ENCODE measurements around the gene RAMAC. TPM values are rescaled to one million over a fixed set of nuclear protein-coding genes. Genes with fewer than 3 reads are reported as not detected.

RAMAC gene
- total and polyA plus RNA-seq, 2 of the 8 experiments (the other 6 are each of a cell fraction or from before 2014, with no cell fraction given): 20.7 to 32.9 TPM

DNA sequence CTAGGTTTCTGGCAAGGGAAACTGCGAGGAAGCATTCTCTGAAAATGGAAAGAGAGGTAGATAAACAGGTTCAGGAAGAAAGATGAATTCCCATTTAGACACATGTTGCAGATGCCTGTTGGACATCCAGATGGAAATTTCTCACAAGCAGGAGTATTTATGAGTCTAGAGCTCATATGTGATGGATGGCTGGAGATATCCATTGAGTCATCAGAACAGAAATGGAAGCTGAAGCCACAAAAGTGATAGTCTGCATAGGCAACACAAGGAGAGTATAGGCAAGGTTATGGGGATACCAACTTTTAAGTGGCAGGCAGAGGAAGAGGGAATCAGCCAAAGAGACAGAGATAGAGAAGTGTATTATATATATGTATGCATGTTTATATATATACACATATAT, 6.3 kb upstream of the RAMAC start:
- H3K56ac ChIP-seq (replicated peaks; ENCODE audit: insufficient read length, low read depth, low read length): no peak overlapping the region
- H3K4ac ChIP-seq (replicated peaks; ENCODE audit: insufficient read length, low read depth, low read length): no peak overlapping the region
- H2AFZ ChIP-seq (ENCODE audit: low read length): no peak overlapping the region
- no peak overlapping the region for H3K27ac ChIP-seq (ENCODE audit: low read depth, low read length)
- no peak for FAIRE-seq
- TF ChIP-seq POU5F1 (IDR thresholded peaks at IDR 0.05; ENCODE audit: low read depth, low read length): no peak
- no peak for TF ChIP-seq PHF8 (conservative IDR thresholded peaks at IDR 0.05; ENCODE audit: low read depth, low read length)
- TF ChIP-seq ZNF274 (IDR thresholded peaks at IDR 0.05; ENCODE audit: borderline replicate concordance, extremely low read depth, low read length): no peak
- TF ChIP-seq SIX5 (IDR thresholded peaks at IDR 0.05; ENCODE audit: low read depth, low read length): no peak
- no peak for TF ChIP-seq HDAC6 (IDR thresholded peaks at IDR 0.05; ENCODE audit: low read depth, low read length)
- no peak for TF ChIP-seq POLR2A (IDR thresholded peaks at IDR 0.05; ENCODE audit: control extremely low read depth in 1 of 2, low read depth in 2 of 2, low read length in 2 of 2)
- TF ChIP-seq SP4 (IDR thresholded peaks at IDR 0.05; ENCODE audit: low read length): no peak
- no peak overlapping the region for H2AK5ac ChIP-seq (ENCODE audit: low read depth, low read length)
- H2BK15ac ChIP-seq (ENCODE audit: low read length): no peak overlapping the region
- H3K27me3 ChIP-seq (replicated peaks in 1 of 4; ENCODE audit: control insufficient read depth in 3 of 4, extremely low read depth in 1 of 4, insufficient read depth in 3 of 4, low read length in 3 of 4): no peaks in the 10 kb centered on the region
- no peak overlapping the region for H2BK20ac ChIP-seq (ENCODE audit: low read length)
- no peaks in the 10 kb centered on the region for H3K36me3 ChIP-seq (ENCODE audit: control insufficient read depth in 2 of 4, insufficient read depth in 4 of 4, low read length in 3 of 4)
- WGBS, 2 experiments (ENCODE audit: extremely low coverage in 1 of 2, insufficient coverage in 1 of 2, insufficient read length in 1 of 2, insufficient replicate concordance in 2 of 2, low coverage in 1 of 2, low lambda C conversion rate in 2 of 2, missing lambda C conversion rate in 1 of 2): 76% methylated on average over 1 of the region's 1 CpG; no CpG with 5 or more reads in 1 of the 2 experiments
- H4K8ac ChIP-seq (ENCODE audit: extremely low read depth, insufficient read depth, low read length): no peak overlapping the region
- H2BK120ac ChIP-seq (replicated peaks; ENCODE audit: low read depth, low read length): no peak overlapping the region
- no peaks in the 10 kb centered on the region for H3K4me1 ChIP-seq (replicated peaks in 1 of 4; ENCODE audit: control insufficient read depth in 3 of 4, insufficient read depth in 4 of 4, low read length in 3 of 4)
- CTCF ChIA-PET (ENCODE audit: partially characterized antibody): interaction anchor here (0.5 to 1.6 kb wide), 3 partner anchors 119 to 131 kb away, joined by 3 read pairs; no protein-coding TSS in a partner anchor
- H3K4me2 ChIP-seq (ENCODE audit: insufficient read depth in 1 of 2, low read depth in 2 of 2, low read length in 2 of 2): no peak overlapping the region
- H4K20me1 ChIP-seq (replicated peaks in 1 of 2; ENCODE audit: control insufficient read depth in 1 of 2, insufficient read depth in 2 of 2, low read length in 2 of 2): no peaks in the 10 kb centered on the region
- H3K9ac ChIP-seq (replicated peaks in 1 of 4; ENCODE audit: extremely low read depth in 1 of 4, low read depth in 3 of 4, low read length in 3 of 4): no peak overlapping the region
- no peak overlapping the region for H4K5ac ChIP-seq (ENCODE audit: insufficient read length, low read depth, low read length)
- H2BK5ac ChIP-seq (ENCODE audit: low read depth, low read length): no peak overlapping the region
- H3K18ac ChIP-seq (ENCODE audit: extremely low read depth, low read length): no peak overlapping the region
- H3K14ac ChIP-seq (ENCODE audit: insufficient read length): no peak overlapping the region
- H4K91ac ChIP-seq (replicated peaks; ENCODE audit: insufficient read length, low read length): no peak overlapping the region
- no peak for DNase-seq (ENCODE audit: low read depth in 1 of 2, low spot score in 2 of 2)
- no peak overlapping the region for H2BK12ac ChIP-seq (ENCODE audit: low read depth, low read length)
- no peak overlapping the region for H3K4me3 ChIP-seq (ENCODE audit: extremely low read depth in 1 of 4, insufficient read depth in 2 of 4, low read depth in 3 of 4, low read length in 4 of 4)
- no peaks in the 10 kb centered on the region for H3K23me2 ChIP-seq (ENCODE audit: low read depth, low read length)
- H3K79me1 ChIP-seq (ENCODE audit: low read depth, low read length): no peaks in the 10 kb centered on the region
- no peaks in the 10 kb centered on the region for H3K79me2 ChIP-seq (ENCODE audit: control insufficient read depth in 1 of 2, insufficient read depth in 2 of 2, low read length in 2 of 2)
- POLR2A ChIA-PET (ENCODE audit: partially characterized antibody): interaction anchor here (1.1 kb wide), 1 partner anchor 32 kb away, joined by 3 read pairs; no protein-coding TSS in a partner anchor
- no peak overlapping the region for H3K23ac ChIP-seq (ENCODE audit: insufficient read length)
- H3K9me3 ChIP-seq (ENCODE audit: insufficient read depth in 2 of 2, low read depth in 1 of 2, low read length in 1 of 2): no peaks in the 10 kb centered on the region
